ENCODE results near the gene WNK3. TPM values are rescaled to one million over a fixed set of nuclear protein-coding genes. Genes with fewer than 3 reads are reported as not detected.

The WNK3 gene
- total RNA-seq, 2 donors from 2014 or later: 4.1 to 4.4 TPM

DNA sequence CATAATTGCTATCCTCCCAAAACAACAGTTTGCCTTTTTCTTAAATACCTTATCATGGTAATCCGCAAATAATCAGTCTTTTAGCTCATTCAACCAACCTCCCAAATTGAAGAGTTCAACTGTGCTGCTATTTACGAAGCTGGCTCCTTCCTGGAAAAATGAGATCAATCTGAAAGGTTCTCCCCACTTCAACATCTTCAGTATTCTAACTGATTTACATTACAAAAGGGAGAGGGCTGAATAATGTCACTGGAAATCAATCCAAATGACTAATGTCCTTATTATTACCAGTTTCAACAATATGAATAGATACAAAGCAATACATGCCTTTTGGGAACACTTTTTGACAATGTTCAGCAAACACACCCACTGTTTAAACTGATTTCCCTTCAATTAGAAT, 86.2 kb downstream of the WNK3 start:
- DNase-seq (ENCODE audit: low spot score): no peak
- intact Hi-C loops (cut with DNase I): no loop called here

DNA sequence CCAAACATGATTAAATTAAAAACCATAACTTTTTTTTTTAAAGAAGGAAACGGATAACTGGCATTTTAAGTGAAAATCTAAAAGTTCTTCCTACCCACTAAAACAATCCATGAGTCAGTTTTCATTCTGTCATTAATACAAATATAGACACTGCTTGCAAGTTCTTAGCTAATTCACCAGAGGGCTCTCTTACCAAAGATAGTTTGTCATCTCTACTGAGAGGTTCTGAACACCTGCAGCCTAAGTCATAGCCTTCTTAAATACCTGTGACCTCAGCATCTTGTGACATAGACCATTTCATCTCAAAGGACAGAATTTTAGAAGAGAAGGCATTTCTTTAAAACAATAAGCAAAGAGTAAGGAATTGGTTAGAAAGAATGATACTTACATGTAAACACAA, 109.5 kb downstream of the WNK3 start:
- DNase-seq (ENCODE audit: low spot score): no peak
- intact Hi-C loops (cut with DNase I): no loop called here

GRCh38 chrX:54246866-54247265, 111.0 kb downstream of the WNK3 start:
- intact Hi-C loops (cut with DNase I): no loop called here
- no peak for DNase-seq (ENCODE audit: low spot score)

GRCh38 chrX:54238588-54238987, 119.3 kb downstream of the WNK3 start:
- no peak for DNase-seq (ENCODE audit: low spot score)
- intact Hi-C loops (cut with DNase I): no loop called here

DNA sequence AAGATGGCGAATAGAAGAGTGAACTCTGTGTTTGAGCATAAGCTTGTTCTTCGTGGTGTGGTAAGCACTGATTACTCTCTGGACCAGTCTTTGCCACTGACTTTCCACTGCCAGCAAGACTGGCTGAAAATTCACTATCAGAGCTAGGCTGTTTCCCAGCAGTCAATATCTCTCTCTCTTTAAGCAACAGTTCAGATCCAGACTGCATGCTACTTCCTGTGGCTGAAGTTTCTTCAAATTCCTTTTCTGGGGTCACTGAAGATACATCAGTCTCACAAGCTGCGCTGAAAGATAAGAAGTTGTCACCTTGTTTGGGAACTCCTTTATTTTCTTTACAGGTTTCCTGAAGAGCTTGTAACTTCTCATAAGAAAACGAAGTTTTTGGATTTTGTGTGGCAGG, 120.8 kb downstream of the WNK3 start:
- intact Hi-C loops (cut with DNase I): no loop called here
- no peak for DNase-seq (ENCODE audit: low spot score)

GRCh38 chrX:54230435-54231148, 127.3 kb downstream of the WNK3 start:
- no peak for DNase-seq (ENCODE audit: low spot score)
- intact Hi-C loops (cut with DNase I): no loop called here

GRCh38 chrX:54223581-54223980, 134.3 kb downstream of the WNK3 start:
- no peak for DNase-seq (ENCODE audit: low spot score)
- intact Hi-C loops (cut with DNase I): no loop called here

GRCh38 chrX:54213603-54214002, 144.2 kb downstream of the WNK3 start:
- intact Hi-C loops (cut with DNase I): no loop called here
- DNase-seq (ENCODE audit: low spot score): no peak

DNA sequence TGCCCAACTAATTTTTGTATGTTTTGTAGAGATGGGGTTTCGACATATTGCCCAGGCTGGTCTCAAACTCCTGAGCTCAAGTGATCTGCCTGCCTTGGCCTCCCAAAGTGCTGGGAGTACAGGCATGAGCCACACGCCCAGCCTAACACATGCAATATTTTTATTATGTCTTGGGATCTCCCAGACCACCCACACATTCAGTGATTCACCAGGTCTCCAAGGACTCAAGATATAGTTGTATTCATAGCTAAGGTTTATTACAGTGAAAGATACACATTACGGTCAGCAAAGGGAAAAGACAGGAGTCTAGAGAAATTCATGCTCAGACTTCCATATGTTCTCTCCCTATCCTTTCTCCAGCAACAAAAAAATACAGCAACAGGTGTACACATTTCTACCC, 149.3 kb downstream of the WNK3 start:
- intact Hi-C loops (cut with DNase I): no loop called here
- no peak for DNase-seq (ENCODE audit: low spot score)

DNA sequence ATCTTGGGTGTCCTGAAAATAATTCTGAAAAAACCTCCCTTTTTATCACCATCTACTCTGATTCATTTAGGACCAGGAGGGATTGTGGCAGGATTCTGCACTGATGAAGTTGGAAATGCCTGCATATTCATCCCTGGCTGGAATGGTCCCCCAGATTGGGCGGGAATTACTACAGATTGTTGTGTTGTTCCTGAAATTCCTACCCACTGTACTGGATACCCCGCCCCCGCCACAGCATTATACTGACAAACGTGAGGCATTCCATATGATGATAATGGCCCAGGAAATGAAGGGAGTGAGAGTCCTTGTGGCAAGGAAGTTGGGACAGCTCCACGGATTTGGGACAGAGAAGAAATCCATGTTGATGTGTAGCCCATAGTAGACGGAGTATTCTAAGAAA, 159.6 kb downstream of the WNK3 start:
- no peak for DNase-seq (ENCODE audit: low spot score)
- intact Hi-C loops (cut with DNase I): no loop called here

DNA sequence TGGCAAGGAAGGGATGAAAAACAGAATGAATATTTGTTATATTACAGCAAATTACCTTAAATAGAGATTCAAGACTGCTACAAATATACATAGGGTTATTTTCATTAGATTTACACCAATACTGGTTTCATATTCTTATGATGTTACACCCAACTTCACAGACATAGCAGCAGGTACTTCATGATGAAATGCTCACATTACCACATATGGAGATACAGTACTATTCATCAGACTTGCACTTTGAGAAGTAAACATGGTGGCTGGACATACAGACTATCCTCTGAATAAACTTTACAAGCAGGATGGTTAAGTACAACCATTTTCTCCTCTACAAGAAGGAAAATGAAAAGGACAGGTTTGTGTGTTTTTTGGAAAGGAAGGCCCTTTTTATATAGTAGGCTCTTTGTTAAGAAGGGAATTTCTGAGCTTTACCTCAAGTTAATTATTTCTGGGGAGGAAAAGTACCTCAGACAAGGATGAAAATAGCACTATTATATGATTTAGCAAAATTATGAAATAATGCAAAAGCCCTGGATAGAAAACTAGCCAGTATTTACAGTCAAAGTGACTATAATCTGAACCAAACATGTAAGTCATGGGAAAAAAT, 162.8 kb downstream of the WNK3 start:
- DNase-seq (ENCODE audit: low spot score): no peak
- intact Hi-C loops (cut with DNase I): no loop called here

DNA sequence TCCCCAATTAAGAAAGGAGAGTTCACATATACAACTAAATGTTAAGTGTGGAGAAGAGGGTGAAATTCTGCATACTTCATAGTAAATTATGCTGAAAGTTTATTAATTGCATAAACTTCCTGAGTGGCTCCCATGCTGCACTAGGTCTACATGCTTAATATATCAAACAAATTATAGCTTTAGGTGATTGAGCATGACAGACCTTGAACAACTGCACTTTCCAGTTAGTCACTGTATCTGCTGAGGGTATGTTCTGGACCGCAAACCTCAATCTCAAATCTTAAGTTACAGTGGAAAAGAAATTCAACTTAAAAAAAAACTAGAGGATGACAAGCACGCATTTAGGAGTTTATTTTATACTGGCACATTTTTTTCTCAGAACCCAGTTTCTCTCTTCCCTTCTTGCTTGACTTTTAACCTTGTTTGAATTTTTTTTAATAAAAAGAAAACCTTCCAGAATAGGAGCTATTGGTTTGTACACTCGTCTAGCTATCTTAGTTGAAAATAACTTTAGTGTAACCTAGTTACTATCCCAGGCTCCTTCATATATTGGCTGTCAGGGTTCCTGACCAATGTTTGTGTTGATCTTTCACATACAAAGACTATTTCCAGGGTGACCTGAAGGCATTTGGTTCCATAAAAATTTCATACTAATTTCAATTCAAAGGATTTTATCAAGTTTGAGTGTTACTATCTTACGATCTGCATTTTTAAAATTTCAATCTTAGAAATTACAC, 164.6 kb downstream of the WNK3 start:
- no peak for DNase-seq (ENCODE audit: low spot score)
- intact Hi-C loops (cut with DNase I): no loop called here

DNA sequence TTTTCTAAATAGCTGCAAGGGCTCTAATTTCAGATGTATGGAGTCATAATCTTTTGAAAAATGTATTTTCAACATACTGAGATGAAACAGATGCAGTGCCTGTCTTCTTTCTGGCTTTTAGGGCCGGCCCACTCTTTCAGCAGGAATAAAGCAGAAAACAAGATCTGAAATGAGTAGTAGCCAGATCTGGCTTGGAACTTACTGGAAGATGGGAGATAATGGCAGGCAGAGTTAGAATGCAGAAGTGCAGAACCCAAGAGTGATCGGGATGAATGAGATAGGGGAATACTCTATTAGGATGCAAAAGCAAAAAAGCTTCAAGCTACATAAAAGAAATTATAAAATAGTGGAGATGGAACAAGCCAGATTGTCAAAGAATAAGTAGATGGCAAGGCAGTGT, 173.4 kb downstream of the WNK3 start:
- DNase-seq (ENCODE audit: low spot score): no peak
- intact Hi-C loops (cut with DNase I): no loop called here

DNA sequence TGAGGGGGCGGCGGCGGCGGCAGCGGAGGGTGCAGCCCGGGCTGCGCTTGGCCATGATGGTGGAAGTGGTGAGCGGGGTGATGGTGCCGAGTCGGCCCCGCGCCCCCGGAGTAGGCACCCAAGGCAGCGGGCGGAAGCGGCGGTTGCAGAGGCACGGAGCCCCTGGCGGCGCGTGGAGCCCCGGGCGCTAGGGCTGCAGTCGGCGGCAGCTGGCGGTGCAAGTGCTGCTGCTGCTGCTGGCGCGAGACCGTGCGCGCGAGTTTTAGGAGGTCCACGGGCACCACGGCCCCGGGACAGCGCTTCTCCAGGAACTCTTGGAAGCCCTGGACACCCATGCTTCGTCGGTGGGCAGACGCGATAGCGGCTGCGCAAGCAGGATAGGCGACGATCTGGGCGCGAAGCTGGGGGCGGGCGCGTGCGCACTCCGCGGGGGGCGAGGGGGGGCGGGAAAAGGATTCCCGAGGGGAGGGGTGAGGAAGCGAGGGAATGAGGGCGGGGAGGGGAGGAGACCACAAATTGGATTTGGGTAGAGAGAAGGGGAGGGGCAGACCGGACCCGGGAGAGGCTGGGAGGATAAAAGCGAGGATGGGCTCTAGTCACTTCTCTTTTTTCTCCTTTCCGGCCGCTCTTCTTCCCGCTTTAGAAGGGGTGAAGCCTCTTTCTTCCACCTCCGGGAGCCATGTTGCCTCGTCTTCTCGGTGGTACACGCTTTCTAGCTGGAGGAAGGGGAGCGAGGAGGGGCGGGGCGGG, 174.8 kb downstream of the WNK3 start, which contains the start of gene FAM120C:
Gene FAM120C (minus strand): TSS at position 391 of the 750 bp plus-strand sequence. CDS start 56 bp downstream, at position 335.
- peak; percentile 89 for DNase-seq (ENCODE audit: low spot score)
- intact Hi-C loops (cut with DNase I): no loop called here

DNA sequence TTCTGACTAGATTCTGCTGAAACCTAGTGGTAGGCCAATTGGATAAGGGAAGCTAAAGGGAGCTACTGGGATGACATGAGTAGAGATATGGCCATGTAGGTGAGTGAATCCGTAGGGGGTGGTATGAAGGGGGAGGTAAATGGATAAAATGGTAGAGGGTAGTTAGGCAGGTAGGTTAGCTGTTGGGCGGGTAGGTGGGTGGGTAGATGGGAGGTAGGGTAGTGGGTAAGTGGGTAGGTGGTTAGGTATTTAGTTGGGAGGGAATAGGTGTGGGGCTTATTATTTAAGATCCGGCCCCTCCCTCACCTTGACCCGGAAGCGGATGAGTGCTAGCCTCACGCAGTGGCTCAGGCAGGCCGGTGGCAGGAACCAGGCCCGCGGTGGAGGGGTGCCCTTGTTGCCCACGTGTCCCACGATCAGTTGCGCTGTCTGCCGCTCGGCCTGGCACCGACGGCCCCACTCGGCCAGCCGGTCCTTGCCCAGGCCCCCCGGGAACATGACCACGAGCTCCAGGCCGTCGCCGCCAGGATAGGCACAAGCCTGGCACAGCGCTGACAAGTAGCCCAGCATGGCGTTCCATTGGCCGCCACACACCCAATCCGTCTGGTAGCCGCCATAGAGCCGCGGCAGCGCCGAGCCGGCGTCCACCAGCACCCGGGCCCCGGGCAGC, 175.5 kb downstream of the WNK3 start:
- DNase-seq (ENCODE audit: low spot score): peak; percentile 89
- intact Hi-C loops (cut with DNase I): no loop called here

GRCh38 chrX:54181202-54181953, 176.5 kb downstream of the WNK3 start:
- no peak for DNase-seq (ENCODE audit: low spot score)
- intact Hi-C loops (cut with DNase I): no loop called here

GRCh38 chrX:54180403-54180802, 177.4 kb downstream of the WNK3 start:
- intact Hi-C loops (cut with DNase I): no loop called here
- no peak for DNase-seq (ENCODE audit: low spot score)

GRCh38 chrX:54178100-54178940, 179.5 kb downstream of the WNK3 start:
- intact Hi-C loops (cut with DNase I): no loop called here

More at GRCh38 chrX:54178100-54178940, 179.5 kb downstream of the WNK3 start:
- DNase-seq (ENCODE audit: low spot score): no peak
